ENCODE measurements around the gene DESI1.

Gene DESI1

GRCh38 chr22:41598891-41599635 lies 21.8 kb downstream of the DESI1 start:
- H3K4me1 ChIP-seq (ENCODE audit: insufficient read depth, low read length, poor library complexity, severe bottlenecking), result peaks cover 4% of the 10 kb centered on the region
- H2AFZ ChIP-seq (ENCODE audit: low read length), result no peak overlapping the region
- H3K4me3 ChIP-seq (ENCODE audit: low read length, poor library complexity, severe bottlenecking), result no peak overlapping the region
- H3K9ac ChIP-seq (ENCODE audit: low read depth, low read length, poor library complexity, severe bottlenecking), result no peak overlapping the region
- no peaks in the 10 kb centered on the region for H3K36me3 ChIP-seq (ENCODE audit: insufficient read depth, low read length)
- H3F3A ChIP-seq (ENCODE audit: low read depth), result peaks cover 5% of the 10 kb centered on the region; the same call in 1 of the 2 replicates
- no peak overlapping the region for H3K4me2 ChIP-seq (ENCODE audit: low read depth, low read length, poor library complexity, severe bottlenecking)
- H3K9me3 ChIP-seq (ENCODE audit: insufficient read depth, low read depth, low read length), result no peaks in the 10 kb centered on the region
- TF ChIP-seq CTCF (conservative IDR thresholded peaks at IDR 0.05; ENCODE audit: low read length) (no peak), EZH2phosphoT487 (IDR thresholded peaks at IDR 0.05; ENCODE audit: borderline replicate concordance) (no peak)
- no peaks in the 10 kb centered on the region for H3K9me2 ChIP-seq (replicated peaks; ENCODE audit: low read depth, low read length)
- peaks cover 28% of the 10 kb centered on the region for H4K20me1 ChIP-seq (ENCODE audit: insufficient read depth, low read length, poor library complexity, severe bottlenecking)
- H3K27me3 ChIP-seq (ENCODE audit: insufficient read depth, low read length, poor library complexity, severe bottlenecking), result peaks cover 87% of the 10 kb centered on the region
- H3K79me2 ChIP-seq (ENCODE audit: insufficient read depth, low read length), result no peaks in the 10 kb centered on the region

GRCh38 chr22:41598081-41598480 lies 22.8 kb downstream of the DESI1 start:
- Histone ChIP-seq H3K79me2 (ENCODE audit: insufficient read depth, low read length) (no peaks in the 10 kb centered on the region), H3K9ac (ENCODE audit: low read depth, low read length, poor library complexity, severe bottlenecking) (no peak overlapping the region), H2AFZ (ENCODE audit: low read length) (no peak overlapping the region), H3K36me3 (ENCODE audit: insufficient read depth, low read length) (no peaks in the 10 kb centered on the region), H3K4me2 (ENCODE audit: low read depth, low read length, poor library complexity, severe bottlenecking) (no peak overlapping the region), H3F3A (ENCODE audit: low read depth) (no peaks in the 10 kb centered on the region), H3K9me3 (ENCODE audit: insufficient read depth, low read depth, low read length) (no peaks in the 10 kb centered on the region), H4K20me1 (ENCODE audit: insufficient read depth, low read length, poor library complexity, severe bottlenecking) (peaks cover 20% of the 10 kb centered on the region), H3K4me1 (ENCODE audit: insufficient read depth, low read length, poor library complexity, severe bottlenecking) (no peaks in the 10 kb centered on the region), H3K9me2 (replicated peaks; ENCODE audit: low read depth, low read length) (no peaks in the 10 kb centered on the region), H3K4me3 (ENCODE audit: low read length, poor library complexity, severe bottlenecking) (no peak overlapping the region), H3K27me3 (ENCODE audit: insufficient read depth, low read length, poor library complexity, severe bottlenecking) (peaks cover 82% of the 10 kb centered on the region)
- TF ChIP-seq EZH2phosphoT487 (IDR thresholded peaks at IDR 0.05; ENCODE audit: borderline replicate concordance) (no peak), CTCF (conservative IDR thresholded peaks at IDR 0.05; ENCODE audit: low read length) (no peak)

- H3K9me3 ChIP-seq (ENCODE audit: insufficient read depth, low read depth, low read length), result no peaks in the 10 kb centered on the region
- TF ChIP-seq EZH2phosphoT487 (IDR thresholded peaks at IDR 0.05; ENCODE audit: borderline replicate concordance) (no peak), CTCF (conservative IDR thresholded peaks at IDR 0.05; ENCODE audit: low read length) (no peak)
- H3K4me3 ChIP-seq (ENCODE audit: low read length, poor library complexity, severe bottlenecking), result no peak overlapping the region
- H3K9me2 ChIP-seq (replicated peaks; ENCODE audit: low read depth, low read length), result no peaks in the 10 kb centered on the region
- H3K4me1 ChIP-seq (ENCODE audit: insufficient read depth, low read length, poor library complexity, severe bottlenecking), result no peaks in the 10 kb centered on the region
- no peaks in the 10 kb centered on the region for H3K79me2 ChIP-seq (ENCODE audit: insufficient read depth, low read length)
- H3K27me3 ChIP-seq (ENCODE audit: insufficient read depth, low read length, poor library complexity, severe bottlenecking), result peaks cover 77% of the 10 kb centered on the region
- no peak overlapping the region for H3K9ac ChIP-seq (ENCODE audit: low read depth, low read length, poor library complexity, severe bottlenecking)
- H2AFZ ChIP-seq (ENCODE audit: low read length), result no peak overlapping the region
- H3K4me2 ChIP-seq (ENCODE audit: low read depth, low read length, poor library complexity, severe bottlenecking), result no peak overlapping the region
- H4K20me1 ChIP-seq (ENCODE audit: insufficient read depth, low read length, poor library complexity, severe bottlenecking), result peaks cover 15% of the 10 kb centered on the region
- H3K36me3 ChIP-seq (ENCODE audit: insufficient read depth, low read length), result no peaks in the 10 kb centered on the region
- no peaks in the 10 kb centered on the region for H3F3A ChIP-seq (ENCODE audit: low read depth)
Observed at GRCh38 chr22:41597635-41597953, 23.2 kb downstream of the DESI1 start.

All from Loucy (cell line).